Keratinocyte (primary cell): Measurements from ENCODE around the gene PRR33. TPM values are rescaled to one million over a fixed set of nuclear protein-coding genes. Genes with fewer than 3 reads are reported as not detected.

Experiments used
- DNase-seq: peaks from one replicate; pipeline ENCODE4 v3.0.0-alpha.2; 2011; ENCODE audit warnings: low read depth, missing footprints, low spot score
- FAIRE-seq: peaks from 2 replicates; lab custom pipeline; 2011; peaks lifted over from hg19 to GRCh38; lab: Jason Lieb, UNC
- H2AFZ ChIP-seq: 2 replicates; pipeline ENCODE4 v1.6.0; 2012; ENCODE audit warnings: low read length, control low read depth, inconsistent platforms; ENCODE audit not compliant: control insufficient read depth
- H3K27ac ChIP-seq: 2 replicates; pipeline ENCODE4 v1.5.1; 2011; ENCODE audit warnings: low read length; ENCODE audit not compliant: control insufficient read depth, insufficient read depth
- H3K27me3 ChIP-seq: 3 replicates; pipeline ENCODE4 v1.6.0; 2011; ENCODE audit warnings: low read length; ENCODE audit not compliant: control insufficient read depth, insufficient read depth; ENCODE audit errors: extremely low read depth
- H3K36me3 ChIP-seq, 2 experiments: 2 replicates in 1 of 2; 3 replicates in 1 of 2; pipeline ENCODE4 v1.5.1; 2011; ENCODE audit warnings: low read length in 2 of 2, mild to moderate bottlenecking in 1 of 2; ENCODE audit not compliant: control insufficient read depth in 2 of 2, insufficient read depth in 2 of 2; ENCODE audit errors: extremely low read depth in 1 of 2
- H3K4me1 ChIP-seq: 3 replicates; pipeline ENCODE4 v1.5.1; 2011; ENCODE audit warnings: low read length; ENCODE audit not compliant: control insufficient read depth, insufficient read depth; ENCODE audit errors: extremely low read depth
- H3K4me2 ChIP-seq: 3 replicates; pipeline ENCODE4 v1.6.0; 2011; ENCODE audit warnings: low read depth, low read length; ENCODE audit not compliant: control insufficient read depth, insufficient read depth; ENCODE audit errors: extremely low read depth
- H3K4me3 ChIP-seq, 3 experiments: fragments of 200-600 bp in 1 of 3; sonication (generic) in 1 of 3; 2 replicates in 2 of 3; 3 replicates in 1 of 3; pipeline ENCODE4 v1.5.1; 2011 to 2016; ENCODE audit warnings: low read length in 3 of 3, mild to moderate bottlenecking in 3 of 3, control low read depth in 2 of 3, inconsistent platforms in 1 of 3, low read depth in 1 of 3, mixed read lengths in 1 of 3, mixed run types in 1 of 3, moderate library complexity in 1 of 3; ENCODE audit not compliant: control insufficient read depth in 2 of 3, insufficient read depth in 2 of 3; ENCODE audit errors: extremely low read depth in 1 of 3
- H3K79me2 ChIP-seq: 2 replicates; pipeline ENCODE4 v1.6.0; 2012; ENCODE audit warnings: low read length; ENCODE audit not compliant: control insufficient read depth, insufficient read depth
- H3K9ac ChIP-seq: 3 replicates; pipeline ENCODE4 v1.6.0; 2011; ENCODE audit warnings: low read length; ENCODE audit not compliant: control insufficient read depth, insufficient read depth; ENCODE audit errors: extremely low read depth
- H3K9me1 ChIP-seq: 3 replicates; pipeline ENCODE4 v1.6.0; 2011; ENCODE audit warnings: low read length; ENCODE audit not compliant: control insufficient read depth, insufficient read depth; ENCODE audit errors: extremely low read depth
- H3K9me3 ChIP-seq: 2 replicates; pipeline ENCODE4 v1.5.1; 2012; ENCODE audit warnings: low read depth, low read length; ENCODE audit not compliant: control insufficient read depth
- H4K20me1 ChIP-seq: 3 replicates; pipeline ENCODE4 v1.6.0; 2011; ENCODE audit warnings: low read length; ENCODE audit not compliant: control insufficient read depth, insufficient read depth; ENCODE audit errors: extremely low read depth
- CTCF ChIP-seq, 3 experiments: IDR thresholded peaks in 1 of 3; conservative IDR thresholded peaks in 1 of 3; optimal IDR thresholded peaks in 1 of 3; 2 replicates in 2 of 3; 3 replicates in 1 of 3; pipeline versions ENCODE3 to v1.5.1; 2011; ENCODE audit warnings: low read length in 3 of 3, mild to moderate bottlenecking in 3 of 3, moderate library complexity in 2 of 3, control low read depth in 1 of 3, inconsistent platforms in 1 of 3; ENCODE audit not compliant: insufficient read depth in 2 of 3; ENCODE audit errors: extremely low read depth in 1 of 3
- EZH2 ChIP-seq: IDR thresholded peaks from one replicate; pipeline ENCODE4 v1.6.1; 2012; ENCODE audit warnings: inconsistent platforms, mild to moderate bottlenecking, low read length, moderate library complexity
- dilution Hi-C: fragments of 300-500 bp; cut with MboI; formaldehyde crosslinking; loops from one replicate; pipeline ENCODE4 v1.7.0; 2020; ENCODE audit warnings: low sequenced_read_pairs; ENCODE audit not compliant: extremely low pct_ligation_motif_present
- polyA plus RNA-seq, 5 experiments: library from polyadenylated mRNA; depleted of rRNA in 3 of 5; stranded (reverse) in 3 of 5; stranded (forward) in 1 of 5; unstranded in 1 of 5; fragments of >200 nt; gene quantifications; 1 replicate in 1 of 5; 2 replicates in 3 of 5; 3 replicates in 1 of 5; pipeline versions ENCODE4 v1.2.1 to v1.2.3, GENCODE V29; 2011 to 2012; ENCODE audit warnings: missing spikeins in 2 of 5, low read depth in 1 of 5, low replicate concordance in 1 of 5

PRR33 gene
- polyA plus RNA-seq, 1 donor (not counting 4 experiments of a cell fraction or from before 2014, with no cell fraction given), result not detected

- no peaks in the 10 kb centered on the region for H4K20me1 ChIP-seq
- H3K4me1 ChIP-seq, result peaks cover 1% of the 10 kb centered on the region
- H3K79me2 ChIP-seq, result no peaks in the 10 kb centered on the region
- H3K36me3 ChIP-seq, result no peaks in the 10 kb centered on the region
- no peak for DNase-seq
- H3K27me3 ChIP-seq, result peaks cover 9% of the 10 kb centered on the region
- H3K4me2 ChIP-seq, result no peak overlapping the region
- no peak overlapping the region for H3K27ac ChIP-seq
- FAIRE-seq, result no peak
- no peak overlapping the region for H2AFZ ChIP-seq
- no peak overlapping the region for H3K9ac ChIP-seq
- dilution Hi-C loops, result no loop called here
- H3K9me1 ChIP-seq, result no peaks in the 10 kb centered on the region
- H3K9me3 ChIP-seq, result no peaks in the 10 kb centered on the region
- H3K4me3 ChIP-seq, result no peak overlapping the region
- TF ChIP-seq EZH2 (no peak), CTCF (optimal IDR thresholded peaks at IDR 0.05 in 1 of 3, IDR thresholded peaks at IDR 0.05 in 1 of 3, conservative IDR thresholded peaks at IDR 0.05 in 1 of 3; ENCODE audit: extremely low read depth in 1 of 3, insufficient read depth in 2 of 3, low read length in 3 of 3) (no peak)
Observed at GRCh38 chr11:1884303-1884700, 7.4 kb downstream of the PRR33 start.

- TF ChIP-seq EZH2 (no peak), CTCF (optimal IDR thresholded peaks at IDR 0.05 in 1 of 3, IDR thresholded peaks at IDR 0.05 in 1 of 3, conservative IDR thresholded peaks at IDR 0.05 in 1 of 3; ENCODE audit: extremely low read depth in 1 of 3, insufficient read depth in 2 of 3, low read length in 3 of 3) (no peak)
- no peak overlapping the region for H3K4me2 ChIP-seq
- H3K27ac ChIP-seq, result no peak overlapping the region
- no peaks in the 10 kb centered on the region for H3K36me3 ChIP-seq
- H4K20me1 ChIP-seq, result no peaks in the 10 kb centered on the region
- dilution Hi-C loops, result no loop called here
- no peaks in the 10 kb centered on the region for H3K79me2 ChIP-seq
- H2AFZ ChIP-seq, result no peak overlapping the region
- H3K4me1 ChIP-seq, result peaks cover 3% of the 10 kb centered on the region
- H3K9me1 ChIP-seq, result no peaks in the 10 kb centered on the region
- DNase-seq (no peak), FAIRE-seq (no peak)
- no peak overlapping the region for H3K4me3 ChIP-seq
- no peak overlapping the region for H3K9ac ChIP-seq
- H3K27me3 ChIP-seq, result peaks cover 9% of the 10 kb centered on the region
- no peaks in the 10 kb centered on the region for H3K9me3 ChIP-seq
Observed at GRCh38 chr11:1883346-1884302, 8.1 kb downstream of the PRR33 start.
